Right lung (tissue), 5 donors: ENCODE measurements around the gene SLCO3A1. TPM values are rescaled to one million over a fixed set of nuclear protein-coding genes. Genes with fewer than 3 reads are reported as not detected.

Source experiments
- DNase-seq, 2 donors: peaks; one replicate each; pipeline ENCODE4 v3.0.0-alpha.2; 2013
- polyA plus RNA-seq, 5 donors: library from polyadenylated mRNA; unstranded; fragments of 120-200 nt; gene quantifications; one replicate each; pipeline versions ENCODE4 v1.2.1 to v1.2.3, GENCODE V29; 2013; ENCODE audit warnings: inconsistent platforms in 1 of 5, low replicate concordance in 1 of 5; ENCODE audit not compliant: insufficient read length in 5 of 5, insufficient read depth in 1 of 5

SLCO3A1 gene
- polyA plus RNA-seq, 5 donors, result 9.1 to 16.4 (median 9.8) TPM

DNA sequence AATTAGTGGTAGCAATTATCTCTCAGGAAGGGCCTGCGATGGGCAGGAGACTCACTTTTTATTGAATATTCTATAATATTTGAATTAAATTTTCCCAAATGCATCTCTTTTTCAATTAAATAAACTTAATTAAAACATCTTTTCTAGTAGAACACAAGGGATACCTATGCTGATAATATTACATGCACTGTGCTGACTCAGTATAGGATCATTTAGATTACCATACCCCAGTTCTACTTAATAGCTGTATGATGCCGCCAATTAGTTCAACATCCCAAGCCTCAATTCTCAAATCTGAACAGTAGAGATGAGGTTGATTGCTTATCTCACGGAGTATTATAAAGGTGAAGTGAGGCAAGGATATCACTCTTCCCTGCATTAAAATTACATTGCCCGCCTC is 149.2 kb downstream of the SLCO3A1 start:
- no peak for DNase-seq

DNA sequence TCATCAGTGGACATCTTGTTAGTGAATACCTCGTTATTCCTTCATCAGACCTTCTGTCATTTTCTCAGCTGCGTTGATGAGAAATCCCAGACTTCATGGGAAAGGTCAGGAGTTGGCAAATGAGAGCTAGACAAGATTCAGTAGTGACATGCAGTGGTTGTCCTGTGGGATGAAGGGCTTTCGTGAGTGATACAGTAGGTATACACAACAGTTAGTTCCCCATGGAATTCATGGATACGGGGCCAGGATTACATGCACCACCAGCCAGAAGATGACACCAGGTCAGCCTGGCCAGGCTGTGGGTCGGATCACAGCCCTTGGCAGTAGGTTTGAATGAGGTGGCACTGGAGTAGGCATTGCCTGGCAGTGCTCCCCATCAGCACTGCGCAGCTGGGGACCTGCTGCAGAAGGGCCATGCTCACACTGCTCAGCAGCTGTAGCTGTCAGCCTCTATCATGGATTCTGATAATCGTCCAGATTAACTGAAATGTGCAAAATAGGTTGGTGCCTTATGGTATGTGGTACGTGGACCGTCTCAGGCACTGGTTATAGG is 150.1 kb downstream of the SLCO3A1 start:
- no peak for DNase-seq

DNA sequence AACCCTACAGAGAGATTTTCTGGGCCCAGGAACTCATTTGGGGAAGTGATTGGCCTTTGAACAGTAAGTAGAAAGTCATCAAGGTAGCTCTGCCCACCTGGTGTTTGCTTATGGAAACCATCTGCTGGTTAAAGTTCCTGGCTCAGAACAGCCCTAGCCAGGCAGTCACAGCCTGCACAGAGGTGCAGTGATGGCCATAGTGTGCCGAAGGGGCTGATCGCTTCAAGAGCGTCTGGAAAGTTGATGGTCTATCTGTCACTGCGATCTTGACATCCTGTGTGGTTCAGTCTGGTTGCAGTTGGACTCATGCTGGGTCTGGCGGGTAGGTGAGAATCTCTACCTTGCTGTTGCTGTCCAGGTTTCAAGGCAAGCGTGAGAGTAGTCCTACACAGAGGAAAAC is 151.6 kb downstream of the SLCO3A1 start:
- DNase-seq, result no peak

DNA sequence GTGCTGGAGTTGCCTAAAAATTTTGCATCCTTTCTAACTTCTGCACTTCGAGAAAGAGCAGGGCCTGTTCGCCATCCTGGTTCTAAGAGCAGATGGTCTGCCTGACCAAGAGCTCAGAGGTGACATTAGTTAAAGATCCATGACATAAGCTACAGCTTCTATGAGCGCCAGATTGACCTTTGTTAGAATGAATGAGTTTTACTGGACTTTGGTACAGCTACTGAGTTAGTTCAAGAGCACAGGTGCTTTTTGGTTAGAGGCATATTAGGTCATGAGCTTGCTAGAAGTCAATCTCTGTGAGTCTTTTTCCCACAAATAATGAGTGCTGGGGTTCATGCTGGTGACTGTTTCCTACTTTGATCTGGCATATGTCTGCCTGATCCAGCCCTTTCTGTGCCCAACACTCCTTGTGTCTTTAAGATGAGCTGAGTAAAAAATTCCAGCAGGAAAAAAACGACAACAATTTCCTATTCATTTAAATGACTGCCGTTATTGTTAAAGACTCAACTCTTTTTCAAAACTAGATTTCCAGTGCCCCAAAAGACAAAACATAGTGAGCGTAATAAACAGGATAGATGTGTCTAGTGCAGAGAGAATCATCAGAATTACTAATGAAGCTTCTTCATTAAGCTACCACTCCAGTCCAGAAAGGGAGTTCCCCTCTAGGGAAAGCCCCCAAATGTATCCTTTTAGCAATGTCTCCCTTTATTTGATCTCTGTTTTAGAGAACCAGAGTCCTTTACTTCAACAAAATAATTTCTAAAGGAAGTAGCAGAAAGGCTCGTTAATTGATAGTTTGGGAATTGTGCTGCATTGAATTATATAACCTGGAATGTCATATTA is 152.9 kb downstream of the SLCO3A1 start:
- DNase-seq, result no peak

DNA sequence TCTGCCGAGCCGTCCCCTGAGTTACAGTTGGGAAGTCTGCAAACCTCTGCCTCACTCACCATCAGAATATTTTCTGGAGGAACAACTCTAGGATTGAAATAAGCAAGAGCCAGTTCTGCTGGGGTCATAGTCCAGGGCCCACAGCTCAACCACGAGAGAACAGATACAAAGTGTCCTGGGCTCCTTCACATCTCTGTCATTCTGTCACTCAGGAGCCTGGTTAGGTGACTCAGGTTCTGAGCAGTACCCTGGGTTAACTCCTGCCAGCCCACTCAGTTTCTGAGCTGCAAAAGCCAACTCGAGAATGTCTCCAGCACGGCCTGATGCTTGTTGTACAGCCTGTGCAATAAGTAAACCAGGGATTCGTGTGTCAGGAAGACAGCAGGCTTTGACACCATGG is 155.7 kb downstream of the SLCO3A1 start:
- no peak for DNase-seq

DNA sequence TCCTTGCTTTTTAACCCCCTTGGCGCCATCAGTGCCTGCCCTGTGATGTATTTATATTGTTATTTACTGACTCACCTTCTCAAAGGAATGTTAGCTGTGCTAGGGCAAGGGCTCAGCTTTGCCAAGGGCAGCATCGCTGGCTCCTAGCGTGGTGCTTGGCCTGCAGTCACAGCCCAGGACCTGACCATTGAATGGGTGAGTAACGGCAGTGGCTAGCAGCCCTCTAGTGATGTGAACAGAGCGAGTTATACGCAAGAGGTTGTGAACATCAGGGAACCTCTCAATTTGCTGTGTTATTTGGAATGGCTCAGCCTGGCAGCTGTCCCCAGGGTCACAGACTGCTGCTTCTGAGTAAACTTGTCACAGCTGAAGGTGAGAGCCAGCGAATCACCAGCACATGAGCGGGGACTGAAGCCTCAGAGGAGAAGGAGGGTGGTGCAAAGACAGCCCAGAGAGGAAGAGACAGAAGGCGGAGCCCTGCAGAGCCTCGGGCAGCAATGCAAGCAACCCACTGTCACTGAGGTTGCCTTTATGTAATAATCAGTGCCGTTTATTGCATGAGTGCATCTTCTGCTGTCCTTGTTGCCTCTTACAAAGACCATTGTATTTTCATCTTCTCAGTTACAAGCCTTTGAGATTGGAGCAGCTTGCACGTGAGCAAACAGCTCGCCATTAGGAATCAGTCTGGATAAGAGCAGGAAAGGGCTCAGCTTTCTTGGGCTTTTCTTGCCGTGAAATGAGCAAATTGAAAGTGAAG is 158.3 kb downstream of the SLCO3A1 start:
- no peak for DNase-seq

DNA sequence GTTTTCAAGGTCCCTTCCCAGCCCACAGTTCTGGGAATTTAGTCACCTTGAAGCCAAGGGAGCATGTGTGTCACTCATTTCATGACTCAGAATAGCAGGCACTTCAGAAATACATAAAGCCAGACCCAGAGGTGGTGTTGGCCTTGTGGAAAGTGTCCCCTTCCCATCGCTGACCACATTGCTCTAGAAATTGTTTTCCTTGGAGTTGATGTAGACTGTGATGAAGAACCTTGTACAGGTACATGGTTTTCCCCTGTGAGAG is 158.8 kb downstream of the SLCO3A1 start:
- DNase-seq, result no peak

DNA sequence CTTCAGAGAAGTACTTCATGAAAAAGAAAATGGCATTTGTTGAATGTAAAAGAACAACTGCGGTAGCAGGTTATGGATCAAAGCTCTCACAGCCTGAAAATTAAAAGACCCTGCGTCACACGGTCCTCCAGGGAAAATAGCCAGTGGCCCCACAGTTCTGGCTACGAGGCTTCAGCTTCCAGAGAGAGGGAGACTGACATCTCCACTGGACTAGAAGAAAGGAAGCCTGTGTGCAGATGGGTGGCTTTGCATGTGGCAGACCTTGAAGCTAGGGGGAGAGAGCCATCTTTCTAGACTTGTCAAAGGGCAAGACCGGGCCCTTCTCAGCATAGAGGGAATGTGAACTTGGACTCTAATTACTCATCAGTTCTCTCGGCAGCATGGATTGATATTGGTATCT is 159.4 kb downstream of the SLCO3A1 start:
- DNase-seq, result no peak

DNA sequence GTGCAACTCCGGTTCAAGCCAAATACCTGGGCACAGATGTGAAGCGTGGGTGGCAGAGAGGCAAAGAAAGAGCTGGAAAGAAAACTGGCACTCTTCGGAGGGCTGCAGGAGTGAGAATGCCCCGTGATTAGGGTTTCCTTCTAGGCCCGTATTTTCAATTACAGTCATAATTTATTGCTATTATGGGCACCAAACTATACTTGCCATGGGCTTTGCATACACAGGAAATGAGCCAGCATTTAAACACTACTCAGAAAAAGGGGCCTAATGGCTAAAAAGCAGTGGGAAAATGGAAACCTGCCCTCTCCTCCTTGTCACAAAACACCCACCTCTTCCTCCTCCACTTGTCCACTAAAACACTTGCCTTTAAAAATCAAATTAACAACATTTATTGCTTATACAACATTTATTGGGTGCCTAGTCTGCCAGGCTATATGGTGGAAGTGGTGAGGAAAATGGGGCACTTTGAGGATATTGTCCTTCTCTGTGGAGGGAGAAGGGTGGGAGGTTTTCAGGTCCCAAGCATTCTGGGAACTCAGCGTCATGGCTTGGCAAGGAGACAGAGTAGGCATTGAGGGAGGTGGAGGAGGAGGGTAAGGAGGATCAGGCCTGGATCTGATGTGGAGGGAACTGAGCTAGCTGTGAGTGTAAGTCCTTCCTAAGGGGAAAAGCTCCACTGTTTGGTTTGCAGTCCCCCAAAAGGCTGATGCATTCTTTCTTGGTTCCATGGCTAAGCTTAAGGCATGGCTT is 160.9 kb downstream of the SLCO3A1 start:
- no peak for DNase-seq

DNA sequence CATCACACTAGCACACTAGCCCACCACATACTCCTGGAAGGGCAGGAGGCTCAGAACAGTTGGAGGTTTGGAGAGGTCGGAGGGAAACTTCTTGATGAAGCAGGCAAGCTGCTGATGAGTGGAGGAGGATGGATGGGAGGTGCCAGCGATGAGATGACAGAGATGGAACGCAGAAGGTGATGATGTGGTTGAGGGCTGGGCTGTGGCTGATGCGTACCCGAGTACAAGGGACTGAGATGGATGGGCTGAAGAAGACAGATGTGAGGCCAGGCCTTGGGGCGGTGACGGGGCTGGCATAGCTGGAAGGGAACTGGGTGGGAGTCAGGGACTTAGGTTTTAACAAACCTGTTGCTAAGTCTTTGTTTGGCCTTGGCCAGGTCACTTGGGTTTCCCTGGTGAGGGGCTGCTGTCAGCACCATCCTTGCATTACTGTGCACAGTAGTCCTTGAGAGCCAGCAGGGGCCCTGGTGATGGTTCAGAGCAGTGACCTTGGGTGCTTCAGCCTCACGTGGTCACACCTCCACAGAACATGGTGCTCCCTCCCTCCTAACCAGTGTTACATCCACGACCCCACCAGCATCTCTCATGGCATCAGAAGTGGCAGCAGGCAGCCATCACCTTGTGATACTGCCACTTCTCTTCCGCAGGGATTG is 164.5 kb downstream of the SLCO3A1 start:
- DNase-seq, result no peak

DNA sequence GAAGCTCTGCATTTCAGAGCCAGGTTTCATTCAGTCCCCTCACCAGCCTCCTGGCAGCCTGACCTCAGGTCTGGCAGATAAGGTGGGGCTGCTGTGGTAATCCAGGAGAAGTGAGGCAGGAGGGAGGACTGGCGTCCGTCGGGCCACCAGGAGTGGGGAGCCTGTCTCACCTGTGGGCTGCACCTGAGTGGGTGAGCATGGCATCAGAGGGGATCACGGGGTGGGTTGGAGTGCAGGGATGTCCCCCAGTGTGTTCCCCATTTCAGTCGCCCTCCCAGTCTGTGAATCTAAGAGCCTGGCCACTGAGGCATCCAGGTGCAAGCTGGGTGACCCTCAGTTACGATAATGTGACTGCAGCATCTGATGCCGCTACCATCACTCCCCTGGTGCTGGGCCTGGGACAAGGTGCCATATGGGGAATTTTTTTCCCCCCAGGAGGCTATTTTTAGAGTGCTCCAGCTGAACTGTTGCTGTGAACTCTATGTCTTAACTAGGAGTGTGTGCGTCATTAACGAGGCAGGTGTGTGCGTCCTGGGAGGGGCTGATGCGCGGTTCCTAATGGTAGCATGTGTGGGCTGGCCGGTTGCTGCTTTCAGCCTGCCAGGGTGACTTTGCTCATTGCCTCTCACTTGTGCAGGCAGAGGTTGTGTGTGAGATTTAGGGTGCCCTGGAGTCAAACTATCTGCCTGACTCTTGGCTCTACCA is 165.2 kb downstream of the SLCO3A1 start:
- no peak for DNase-seq

DNA sequence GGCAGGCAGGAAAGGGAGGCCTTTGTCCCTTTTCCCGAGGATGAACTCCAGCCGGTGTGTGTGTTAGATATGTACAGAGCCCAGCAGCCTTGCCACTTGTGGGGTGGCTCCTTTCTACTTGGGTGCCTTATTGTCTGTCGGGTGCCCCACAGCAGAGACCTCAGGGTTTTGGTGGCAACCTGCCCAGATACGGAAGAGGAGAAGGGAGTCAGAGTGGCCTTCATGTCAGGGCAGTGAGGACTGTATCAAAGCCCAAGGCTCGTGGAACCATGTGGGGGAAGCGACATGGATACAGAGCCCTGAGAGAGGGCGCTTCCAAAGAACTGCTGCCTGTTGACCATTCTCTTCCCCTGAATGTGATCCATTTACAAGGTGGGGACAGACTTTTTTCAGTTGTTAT is 166.2 kb downstream of the SLCO3A1 start:
- DNase-seq, result no peak

DNA sequence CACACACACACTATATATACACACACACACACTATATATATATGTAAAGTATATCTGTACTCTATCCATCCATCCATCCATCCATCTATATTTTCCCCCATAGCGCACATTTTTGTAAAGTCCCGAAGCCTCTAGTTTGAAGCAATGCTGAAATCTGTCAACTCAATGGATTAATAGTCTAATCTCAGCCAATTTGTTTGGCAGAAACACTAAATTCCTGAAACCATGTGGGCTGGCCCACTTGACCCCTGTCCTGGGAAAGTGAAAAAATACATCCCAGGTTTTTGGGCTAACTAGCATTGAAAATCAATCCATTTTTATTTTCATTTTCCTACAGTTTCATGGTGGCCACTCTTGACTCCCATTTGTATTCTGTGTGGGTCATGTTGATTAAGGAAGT is 166.7 kb downstream of the SLCO3A1 start:
- DNase-seq, result no peak

DNA sequence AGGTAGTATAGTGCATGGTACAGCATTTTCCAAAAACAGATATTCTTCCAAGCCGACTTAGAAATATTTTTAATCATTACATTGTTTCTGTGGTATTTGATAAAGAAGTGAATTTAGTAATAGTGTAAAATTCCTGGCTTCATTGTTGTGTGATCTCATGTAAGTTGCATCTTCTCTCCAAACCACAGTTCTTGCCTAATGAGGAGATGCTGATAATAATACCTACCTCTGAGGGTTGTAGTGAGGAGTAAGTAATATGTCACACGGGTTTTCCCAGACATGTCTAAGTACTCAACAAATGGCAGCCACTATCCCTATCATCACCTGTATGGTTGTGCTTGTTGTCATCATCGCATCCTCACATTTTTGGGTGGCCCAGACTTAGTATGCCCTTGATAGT is 167.3 kb downstream of the SLCO3A1 start:
- no peak for DNase-seq

DNA sequence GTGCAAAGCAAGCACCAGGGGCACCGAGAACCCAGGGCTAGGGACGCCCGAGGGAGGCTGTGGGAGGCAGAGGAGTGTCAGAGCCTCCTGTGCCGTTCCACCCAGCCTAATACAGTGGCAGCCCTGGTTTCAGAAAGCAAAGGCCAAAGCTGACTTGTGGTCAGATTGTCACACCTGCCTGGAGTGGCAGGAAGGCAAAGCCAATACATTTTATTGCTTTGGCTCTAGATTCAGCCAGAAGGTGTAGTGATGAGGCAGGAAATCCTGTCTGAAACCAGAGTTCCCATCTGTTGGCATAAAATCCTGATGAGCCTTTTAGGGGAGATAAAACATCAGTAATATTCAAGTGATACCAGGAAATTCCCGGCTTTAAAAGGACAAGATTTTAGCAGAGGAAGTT is 168.3 kb downstream of the SLCO3A1 start:
- no peak for DNase-seq

DNA sequence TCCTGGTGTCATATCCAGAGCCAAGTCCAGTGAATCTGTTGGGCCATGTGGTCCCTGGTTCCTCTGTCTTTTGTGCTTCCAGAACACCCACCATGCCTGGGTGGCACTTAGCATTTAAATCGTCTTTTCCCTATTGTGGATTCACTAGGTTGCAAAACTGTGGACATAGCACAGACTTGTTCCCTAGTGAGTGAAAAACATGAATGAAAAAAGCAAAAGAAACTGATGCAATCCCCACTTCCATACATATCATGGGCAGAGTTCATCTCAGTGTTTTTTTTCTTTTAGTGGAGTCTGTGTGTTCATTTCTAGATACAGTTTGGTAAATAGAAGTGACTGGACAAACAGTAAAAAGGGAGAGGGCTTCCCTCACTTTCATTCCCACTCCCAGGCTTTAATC is 170.5 kb downstream of the SLCO3A1 start:
- DNase-seq, result no peak

DNA sequence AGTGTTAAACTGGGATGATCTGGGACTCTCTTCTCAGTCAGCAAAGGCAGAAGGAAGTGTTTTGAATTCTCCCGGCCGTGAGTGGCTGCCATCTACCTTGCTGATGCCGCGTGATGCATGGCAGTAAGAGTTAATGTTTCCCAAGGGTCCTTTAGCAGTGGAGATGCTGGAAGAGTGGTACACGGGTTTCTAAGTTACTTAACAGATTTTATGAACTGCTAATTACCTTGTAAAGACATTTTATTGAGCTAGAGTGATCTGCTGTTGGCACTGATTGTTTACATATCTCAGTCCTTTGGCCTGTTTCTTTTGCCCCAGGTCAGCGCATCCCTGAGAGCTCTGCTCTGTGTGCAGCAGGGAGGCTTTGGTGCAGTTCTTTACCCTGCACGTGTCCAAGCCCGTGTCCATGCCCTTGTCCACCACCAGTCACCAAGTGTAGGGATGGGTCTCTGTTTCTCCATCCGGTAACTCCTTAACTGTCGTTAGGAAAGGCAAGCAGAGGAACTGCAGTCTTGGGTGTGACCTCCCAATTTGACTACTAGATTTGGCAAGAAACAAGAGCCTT is 172.3 kb downstream of the SLCO3A1 start:
- no peak for DNase-seq

DNA sequence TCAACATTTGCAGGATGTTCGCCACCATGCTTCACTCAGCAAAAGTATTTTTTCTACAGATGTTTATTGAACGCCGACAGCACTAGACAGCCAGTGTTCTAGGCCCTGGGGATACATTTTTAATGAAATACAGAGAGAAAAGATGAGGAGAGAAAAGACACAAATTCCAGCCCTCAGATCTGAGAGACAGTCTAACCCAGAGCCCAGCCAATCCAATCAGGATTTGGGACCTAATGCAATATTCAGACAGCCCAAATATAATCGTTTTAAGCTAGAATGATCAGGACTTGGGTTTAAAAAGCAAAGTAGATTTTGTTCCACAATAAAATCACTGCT is 174.8 kb downstream of the SLCO3A1 start:
- DNase-seq, result no peak

DNA sequence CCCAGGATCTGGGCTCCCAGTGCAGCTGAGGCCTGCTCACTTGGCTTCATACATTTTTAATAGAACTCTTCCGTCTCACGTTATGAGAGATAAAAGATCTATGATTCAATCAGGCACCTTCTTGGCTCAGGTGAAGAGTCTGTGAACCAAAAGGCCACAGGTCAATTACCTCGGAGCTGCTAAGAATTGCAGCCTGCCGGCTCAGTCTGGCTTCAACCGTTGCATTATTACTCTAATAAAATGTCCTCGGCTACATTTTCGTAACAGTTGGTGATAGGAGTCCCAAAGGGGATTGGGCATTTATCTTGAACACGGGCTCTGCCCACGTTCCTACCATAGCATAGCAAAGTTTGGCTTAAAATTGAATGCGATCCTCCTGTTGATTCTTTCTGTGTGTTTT is 176.3 kb downstream of the SLCO3A1 start:
- DNase-seq, result no peak

DNA sequence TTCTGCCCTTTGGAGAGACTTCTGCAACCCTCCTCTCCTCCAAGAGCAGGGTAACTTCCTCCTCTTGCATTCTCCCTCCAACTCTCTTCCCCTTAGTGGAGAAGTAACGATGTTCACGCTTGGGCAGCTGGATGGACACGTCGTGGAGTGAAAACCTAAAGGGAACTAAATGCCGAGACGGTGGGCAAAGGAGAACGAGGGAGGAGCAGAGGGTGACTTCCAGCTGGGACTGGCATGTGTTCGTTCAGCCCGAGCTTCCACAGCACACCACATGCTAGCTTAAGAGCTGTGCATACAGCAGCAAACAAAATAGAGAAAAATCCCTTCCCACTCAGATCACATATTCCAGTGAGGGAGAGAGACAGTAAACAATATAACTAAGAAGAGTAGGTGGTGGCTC is 179.8 kb downstream of the SLCO3A1 start:
- DNase-seq, result no peak

DNA sequence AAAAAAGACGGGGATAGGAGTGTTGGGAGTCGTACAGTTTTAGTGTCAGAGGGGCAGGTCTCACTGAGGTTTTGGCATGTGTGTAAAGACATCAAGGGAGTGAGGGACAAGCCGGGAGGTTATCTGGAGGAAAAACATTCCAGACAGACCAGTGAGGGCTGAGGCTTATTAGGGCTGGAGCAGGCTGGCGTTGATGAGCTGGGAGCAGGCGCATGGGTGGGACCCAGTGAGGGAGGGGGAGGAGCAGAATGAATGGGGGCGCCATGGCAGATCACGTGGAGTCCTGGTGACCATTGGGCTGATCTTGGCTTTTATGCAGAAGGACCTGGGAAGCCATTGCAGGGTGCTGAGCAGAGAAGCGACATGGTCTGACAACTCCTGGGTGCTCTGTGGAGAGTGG is 180.2 kb downstream of the SLCO3A1 start:
- no peak for DNase-seq
